Measurements from ENCODE around the gene AQR.

DNA sequence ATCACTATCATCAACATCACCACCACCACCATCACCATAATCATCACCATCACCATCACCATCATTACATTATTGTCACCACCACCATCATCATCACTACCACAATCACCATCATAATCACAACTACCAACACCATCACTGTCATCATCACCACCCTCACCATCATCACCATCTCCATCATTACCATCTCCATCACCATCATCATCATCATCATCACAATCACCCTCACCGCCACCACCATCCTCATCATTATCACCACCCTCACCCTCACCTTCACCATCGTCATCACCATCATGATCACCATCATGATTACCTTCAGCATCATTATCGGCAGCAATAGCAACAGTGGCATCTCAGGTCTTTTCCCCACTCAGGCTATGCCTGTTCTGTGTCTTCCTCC, 131.3 kb downstream of the AQR start:
- TF ChIP-seq GATA2 (IDR thresholded peaks at IDR 0.05; ENCODE audit: low read depth, low read length) (no peak), GATA3 (IDR thresholded peaks at IDR 0.05; ENCODE audit: low read depth, low read length) (no peak)

Measured in SH-SY5Y (cell line).